Measurements from ENCODE around the gene PIGB.

PIGB gene

GRCh38 chr15:55357774-55358173 is 38.8 kb downstream of the PIGB start:
- TF ChIP-seq RAD21 (IDR thresholded peaks at IDR 0.05; ENCODE audit: low read depth) (no peak), CREB1 (IDR thresholded peaks at IDR 0.05; ENCODE audit: low read depth) (no peak), EP300 (IDR thresholded peaks at IDR 0.05; ENCODE audit: borderline replicate concordance) (no peak), FOXM1 (IDR thresholded peaks at IDR 0.05; ENCODE audit: borderline replicate concordance, low read depth) (no peak), YY1 (IDR thresholded peaks at IDR 0.05; ENCODE audit: low read depth) (no peak), REST (IDR thresholded peaks at IDR 0.05; ENCODE audit: low read depth) (no peak), EGR1 (IDR thresholded peaks at IDR 0.05) (no peak), NFIC (IDR thresholded peaks at IDR 0.05) (no peak), TAF1 (IDR thresholded peaks at IDR 0.05; ENCODE audit: low read depth) (no peak), TCF12 (IDR thresholded peaks at IDR 0.05; ENCODE audit: low read depth) (no peak), ZBTB7A (IDR thresholded peaks at IDR 0.05; ENCODE audit: low read depth) (no peak)
- TF ChIP-seq, protein P1, sequence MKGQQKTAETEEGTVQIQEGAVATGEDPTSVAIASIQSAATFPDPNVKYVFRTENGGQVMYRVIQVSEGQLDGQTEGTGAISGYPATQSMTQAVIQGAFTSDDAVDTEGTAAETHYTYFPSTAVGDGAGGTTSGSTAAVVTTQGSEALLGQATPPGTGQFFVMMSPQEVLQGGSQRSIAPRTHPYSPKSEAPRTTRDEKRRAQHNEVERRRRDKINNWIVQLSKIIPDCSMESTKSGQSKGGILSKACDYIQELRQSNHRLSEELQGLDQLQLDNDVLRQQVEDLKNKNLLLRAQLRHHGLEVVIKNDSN (IDR thresholded peaks at IDR 0.05), result no peak
- TF ChIP-seq, protein P2, sequence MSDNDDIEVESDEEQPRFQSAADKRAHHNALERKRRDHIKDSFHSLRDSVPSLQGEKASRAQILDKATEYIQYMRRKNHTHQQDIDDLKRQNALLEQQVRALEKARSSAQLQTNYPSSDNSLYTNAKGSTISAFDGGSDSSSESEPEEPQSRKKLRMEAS (IDR thresholded peaks at IDR 0.05), result no peak

GRCh38 chr15:55358471-55358870 is 39.4 kb downstream of the PIGB start:
- TF ChIP-seq CEBPB (IDR thresholded peaks at IDR 0.05), result no peak
- TF ChIP-seq NFIC (IDR thresholded peaks at IDR 0.05), result no peak
- TF ChIP-seq ZBTB7A (IDR thresholded peaks at IDR 0.05; ENCODE audit: low read depth), result no peak
- no peak for TF ChIP-seq TAF1 (IDR thresholded peaks at IDR 0.05; ENCODE audit: low read depth)
- TF ChIP-seq, protein P2 (IDR thresholded peaks at IDR 0.05), result no peak
- TF ChIP-seq EP300 (IDR thresholded peaks at IDR 0.05; ENCODE audit: borderline replicate concordance), result no peak
- no peak for TF ChIP-seq EGR1 (IDR thresholded peaks at IDR 0.05)
- no peak for TF ChIP-seq CREB1 (IDR thresholded peaks at IDR 0.05; ENCODE audit: low read depth)
- TF ChIP-seq RAD21 (IDR thresholded peaks at IDR 0.05; ENCODE audit: low read depth), result no peak
- no peak for TF ChIP-seq REST (IDR thresholded peaks at IDR 0.05; ENCODE audit: low read depth)

DNA sequence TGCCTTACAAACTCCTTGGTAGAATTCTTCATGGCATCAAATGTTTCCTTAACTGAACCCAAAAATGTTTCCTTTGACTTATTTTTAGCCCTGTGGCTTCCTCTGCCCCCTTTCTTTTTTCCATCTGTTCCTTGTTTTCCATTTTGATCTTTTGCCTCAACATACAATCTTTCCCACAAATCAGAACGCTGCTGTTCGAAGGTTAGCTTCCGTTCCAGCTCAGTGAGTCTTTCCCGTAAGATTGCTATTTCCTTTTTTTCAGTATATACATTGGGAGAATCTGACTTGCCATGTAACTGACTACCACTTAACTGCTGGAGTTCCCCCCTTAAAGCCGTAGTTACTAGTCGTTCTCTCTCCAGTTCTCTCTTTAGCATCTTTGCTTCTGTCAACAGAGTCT is 41.2 kb downstream of the PIGB start:
- TF ChIP-seq TEAD4 (IDR thresholded peaks at IDR 0.05) (no peak), RAD21 (IDR thresholded peaks at IDR 0.05; ENCODE audit: low read depth) (no peak), FOXM1 (IDR thresholded peaks at IDR 0.05; ENCODE audit: borderline replicate concordance, low read depth) (no peak), ZBTB7A (IDR thresholded peaks at IDR 0.05; ENCODE audit: low read depth) (no peak), REST (IDR thresholded peaks at IDR 0.05; ENCODE audit: low read depth) (no peak), NFIC (IDR thresholded peaks at IDR 0.05) (no peak), CEBPB (IDR thresholded peaks at IDR 0.05) (no peak), TAF1 (IDR thresholded peaks at IDR 0.05; ENCODE audit: low read depth) (no peak), EGR1 (IDR thresholded peaks at IDR 0.05) (no peak), TCF12 (IDR thresholded peaks at IDR 0.05; ENCODE audit: low read depth) (no peak), EP300 (IDR thresholded peaks at IDR 0.05; ENCODE audit: borderline replicate concordance) (no peak), CREB1 (IDR thresholded peaks at IDR 0.05; ENCODE audit: low read depth) (no peak), YY1 (IDR thresholded peaks at IDR 0.05; ENCODE audit: low read depth) (no peak)
- TF ChIP-seq, protein P1 (IDR thresholded peaks at IDR 0.05), result no peak
- TF ChIP-seq, protein P2 (IDR thresholded peaks at IDR 0.05), result no peak

DNA sequence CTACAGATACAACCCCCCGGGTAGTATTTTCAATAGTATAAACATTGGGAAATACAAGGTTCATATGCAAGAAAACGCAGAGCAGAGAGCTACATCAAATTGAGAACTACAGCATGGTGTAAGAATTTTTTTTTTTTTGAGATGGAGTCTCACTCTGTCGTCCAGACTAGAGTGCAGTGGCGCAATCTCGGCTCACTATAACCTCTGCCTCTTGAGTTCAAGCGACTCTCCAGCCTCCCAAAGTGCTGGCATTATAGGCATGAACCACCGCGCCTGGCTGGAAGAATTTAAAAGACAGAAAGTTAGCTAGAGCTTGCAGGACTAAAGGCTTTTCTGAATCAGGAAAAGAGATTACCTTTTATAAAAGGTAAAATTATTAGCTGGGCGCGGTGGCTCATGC is 42.0 kb downstream of the PIGB start:
- TF ChIP-seq NFIC (IDR thresholded peaks at IDR 0.05) (no peak), CREB1 (IDR thresholded peaks at IDR 0.05; ENCODE audit: low read depth) (no peak)

Measured in Ishikawa (cell line).